Measurements from ENCODE around the gene RBM4. TPM values are rescaled to one million over a fixed set of nuclear protein-coding genes. Genes with fewer than 3 reads are reported as not detected.

RBM4 gene
- polyA plus RNA-seq, 3 donors: 112 to 153 (median 153) TPM

GRCh38 chr11:66600631-66601233 is 37.8 kb upstream of the RBM4 start:
- Histone ChIP-seq H3K9ac (ENCODE audit: insufficient read depth, low read length, poor library complexity, severe bottlenecking) (no peak overlapping the region), H3K36me3 (replicated peaks in 1 of 2; ENCODE audit: control insufficient read depth in 1 of 2, insufficient read depth in 2 of 2, low read length in 2 of 2) (peaks cover 31 to 44% of the 10 kb centered on the region in 2 donors), H3K4me2 (replicated peaks; ENCODE audit: extremely low read depth, low read length, poor library complexity, severe bottlenecking) (peak overlapping the region; percentile 23), H2AFZ (ENCODE audit: insufficient read depth, low read depth, low read length, poor library complexity, severe bottlenecking) (no peak overlapping the region), H3K9me3 (replicated peaks in 1 of 2; ENCODE audit: control insufficient read depth in 1 of 2, insufficient read depth in 1 of 2, low read length in 2 of 2) (no peaks in the 10 kb centered on the region), H3K4me3 (replicated peaks in 1 of 3; ENCODE audit: low read depth in 2 of 3, low read length in 3 of 3) (no peak overlapping the region), H3K4me1 (ENCODE audit: control insufficient read depth in 1 of 2, insufficient read depth in 2 of 2, low read length in 2 of 2) (peaks cover 21 to 24% of the 10 kb centered on the region in 2 donors), H3K27ac (ENCODE audit: low read depth in 1 of 2, low read length in 2 of 2) (peak overlapping the region; percentile 5 to 17), H4K20me1 (ENCODE audit: insufficient read depth, low read length) (no peaks in the 10 kb centered on the region), H3K79me2 (ENCODE audit: insufficient read depth, low read length) (no peaks in the 10 kb centered on the region), H3K27me3 (ENCODE audit: control insufficient read depth in 2 of 2, insufficient read depth in 2 of 2, low read length in 2 of 2) (no peaks in the 10 kb centered on the region)
- no peaks in the 10 kb centered on the region for H3K9me3 Mint-ChIP-seq
- H3K4me3 Mint-ChIP-seq: no peak overlapping the region
- peaks cover 22% of the 10 kb centered on the region for H3K4me1 Mint-ChIP-seq
- no CpG with 5 or more reads among the region's 4 CpGs for WGBS (ENCODE audit: insufficient coverage)
- peak in 2 of 3 donors; percentile 29 to 46 for DNase-seq
- peak overlapping the region in 6 of 7 donors; percentile 20 to 83 (median 48) for H3K27ac Mint-ChIP-seq
- peaks cover 38 to 56% of the 10 kb centered on the region in 2 donors for H3K36me3 Mint-ChIP-seq
- intact Hi-C loops (cut with micrococcal nuclease): no loop called here
- no peaks in the 10 kb centered on the region for H3K27me3 Mint-ChIP-seq (ENCODE audit: low read depth in 3 of 3)
- TF ChIP-seq CTCF (IDR thresholded peaks at IDR 0.05): no peak

GRCh38 chr11:66603072-66603471 is 35.4 kb upstream of the RBM4 start:
- no peak overlapping the region for H3K4me3 Mint-ChIP-seq
- H3K36me3 Mint-ChIP-seq: peaks cover 42 to 59% of the 10 kb centered on the region in 2 donors
- Histone ChIP-seq H3K79me2 (ENCODE audit: insufficient read depth, low read length) (no peaks in the 10 kb centered on the region), H3K4me3 (replicated peaks in 1 of 3; ENCODE audit: low read depth in 2 of 3, low read length in 3 of 3) (no peak overlapping the region), H3K27ac (ENCODE audit: low read depth in 1 of 2, low read length in 2 of 2) (no peak overlapping the region), H4K20me1 (ENCODE audit: insufficient read depth, low read length) (no peaks in the 10 kb centered on the region), H3K4me1 (ENCODE audit: control insufficient read depth in 1 of 2, insufficient read depth in 2 of 2, low read length in 2 of 2) (peaks cover 32 to 33% of the 10 kb centered on the region in 2 donors), H3K4me2 (replicated peaks; ENCODE audit: extremely low read depth, low read length, poor library complexity, severe bottlenecking) (no peak overlapping the region), H3K9me3 (replicated peaks in 1 of 2; ENCODE audit: control insufficient read depth in 1 of 2, insufficient read depth in 1 of 2, low read length in 2 of 2) (no peaks in the 10 kb centered on the region), H3K27me3 (ENCODE audit: control insufficient read depth in 2 of 2, insufficient read depth in 2 of 2, low read length in 2 of 2) (no peaks in the 10 kb centered on the region), H3K9ac (ENCODE audit: insufficient read depth, low read length, poor library complexity, severe bottlenecking) (no peak overlapping the region), H3K36me3 (replicated peaks in 1 of 2; ENCODE audit: control insufficient read depth in 1 of 2, insufficient read depth in 2 of 2, low read length in 2 of 2) (peaks cover 33 to 50% of the 10 kb centered on the region in 2 donors), H2AFZ (ENCODE audit: insufficient read depth, low read depth, low read length, poor library complexity, severe bottlenecking) (no peak overlapping the region)
- no peaks in the 10 kb centered on the region for H3K27me3 Mint-ChIP-seq (ENCODE audit: low read depth in 3 of 3)
- no peak for DNase-seq
- TF ChIP-seq CTCF (IDR thresholded peaks at IDR 0.05): no peak
- no peaks in the 10 kb centered on the region for H3K9me3 Mint-ChIP-seq
- no peak overlapping the region for H3K27ac Mint-ChIP-seq
- intact Hi-C loops (cut with micrococcal nuclease): no loop called here
- peaks cover 32% of the 10 kb centered on the region for H3K4me1 Mint-ChIP-seq
- WGBS (ENCODE audit: insufficient coverage): 96% methylated on average over 4 of the region's 6 CpGs

Measured in CD14-positive monocyte (primary cell).